Measurements from ENCODE around the gene TRPT1. TPM values are rescaled to one million over a fixed set of nuclear protein-coding genes. Genes with fewer than 3 reads are reported as not detected.

TRPT1 gene
- total and polyA plus RNA-seq, 2 experiments from 2014 or later = 36.9 to 52.2 TPM

- TF ChIP-seq, protein P1, sequence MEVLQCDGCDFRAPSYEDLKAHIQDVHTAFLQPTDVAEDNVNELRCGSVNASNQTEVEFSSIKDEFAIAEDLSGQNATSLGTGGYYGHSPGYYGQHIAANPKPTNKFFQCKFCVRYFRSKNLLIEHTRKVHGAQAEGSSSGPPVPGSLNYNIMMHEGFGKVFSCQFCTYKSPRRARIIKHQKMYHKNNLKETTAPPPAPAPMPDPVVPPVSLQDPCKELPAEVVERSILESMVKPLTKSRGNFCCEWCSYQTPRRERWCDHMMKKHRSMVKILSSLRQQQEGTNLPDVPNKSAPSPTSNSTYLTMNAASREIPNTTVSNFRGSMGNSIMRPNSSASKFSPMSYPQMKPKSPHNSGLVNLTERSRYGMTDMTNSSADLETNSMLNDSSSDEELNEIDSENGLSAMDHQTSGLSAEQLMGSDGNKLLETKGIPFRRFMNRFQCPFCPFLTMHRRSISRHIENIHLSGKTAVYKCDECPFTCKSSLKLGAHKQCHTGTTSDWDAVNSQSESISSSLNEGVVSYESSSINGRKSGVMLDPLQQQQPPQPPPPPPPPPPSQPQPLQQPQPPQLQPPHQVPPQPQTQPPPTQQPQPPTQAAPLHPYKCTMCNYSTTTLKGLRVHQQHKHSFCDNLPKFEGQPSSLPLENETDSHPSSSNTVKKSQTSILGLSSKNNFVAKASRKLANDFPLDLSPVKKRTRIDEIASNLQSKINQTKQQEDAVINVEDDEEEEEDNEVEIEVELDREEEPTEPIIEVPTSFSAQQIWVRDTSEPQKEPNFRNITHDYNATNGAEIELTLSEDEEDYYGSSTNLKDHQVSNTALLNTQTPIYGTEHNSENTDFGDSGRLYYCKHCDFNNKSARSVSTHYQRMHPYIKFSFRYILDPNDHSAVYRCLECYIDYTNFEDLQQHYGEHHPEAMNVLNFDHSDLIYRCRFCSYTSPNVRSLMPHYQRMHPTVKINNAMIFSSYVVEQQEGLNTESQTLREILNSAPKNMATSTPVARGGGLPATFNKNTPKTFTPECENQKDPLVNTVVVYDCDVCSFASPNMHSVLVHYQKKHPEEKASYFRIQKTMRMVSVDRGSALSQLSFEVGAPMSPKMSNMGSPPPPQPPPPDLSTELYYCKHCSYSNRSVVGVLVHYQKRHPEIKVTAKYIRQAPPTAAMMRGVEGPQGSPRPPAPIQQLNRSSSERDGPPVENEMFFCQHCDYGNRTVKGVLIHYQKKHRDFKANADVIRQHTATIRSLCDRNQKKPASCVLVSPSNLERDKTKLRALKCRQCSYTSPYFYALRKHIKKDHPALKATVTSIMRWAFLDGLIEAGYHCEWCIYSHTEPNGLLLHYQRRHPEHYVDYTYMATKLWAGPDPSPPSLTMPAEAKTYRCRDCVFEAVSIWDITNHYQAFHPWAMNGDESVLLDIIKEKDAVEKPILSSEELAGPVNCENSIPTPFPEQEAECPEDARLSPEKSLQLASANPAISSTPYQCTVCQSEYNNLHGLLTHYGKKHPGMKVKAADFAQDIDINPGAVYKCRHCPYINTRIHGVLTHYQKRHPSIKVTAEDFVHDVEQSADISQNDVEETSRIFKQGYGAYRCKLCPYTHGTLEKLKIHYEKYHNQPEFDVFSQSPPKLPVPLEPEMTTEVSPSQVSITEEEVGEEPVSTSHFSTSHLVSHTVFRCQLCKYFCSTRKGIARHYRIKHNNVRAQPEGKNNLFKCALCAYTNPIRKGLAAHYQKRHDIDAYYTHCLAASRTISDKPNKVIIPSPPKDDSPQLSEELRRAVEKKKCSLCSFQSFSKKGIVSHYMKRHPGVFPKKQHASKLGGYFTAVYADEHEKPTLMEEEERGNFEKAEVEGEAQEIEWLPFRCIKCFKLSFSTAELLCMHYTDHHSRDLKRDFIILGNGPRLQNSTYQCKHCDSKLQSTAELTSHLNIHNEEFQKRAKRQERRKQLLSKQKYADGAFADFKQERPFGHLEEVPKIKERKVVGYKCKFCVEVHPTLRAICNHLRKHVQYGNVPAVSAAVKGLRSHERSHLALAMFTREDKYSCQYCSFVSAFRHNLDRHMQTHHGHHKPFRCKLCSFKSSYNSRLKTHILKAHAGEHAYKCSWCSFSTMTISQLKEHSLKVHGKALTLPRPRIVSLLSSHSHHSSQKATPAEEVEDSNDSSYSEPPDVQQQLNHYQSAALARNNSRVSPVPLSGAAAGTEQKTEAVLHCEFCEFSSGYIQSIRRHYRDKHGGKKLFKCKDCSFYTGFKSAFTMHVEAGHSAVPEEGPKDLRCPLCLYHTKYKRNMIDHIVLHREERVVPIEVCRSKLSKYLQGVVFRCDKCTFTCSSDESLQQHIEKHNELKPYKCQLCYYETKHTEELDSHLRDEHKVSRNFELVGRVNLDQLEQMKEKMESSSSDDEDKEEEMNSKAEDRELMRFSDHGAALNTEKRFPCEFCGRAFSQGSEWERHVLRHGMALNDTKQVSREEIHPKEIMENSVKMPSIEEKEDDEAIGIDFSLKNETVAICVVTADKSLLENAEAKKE (CRISPR knock-in tag; IDR thresholded peaks at IDR 0.05) = no peak
- TF ChIP-seq EZH2phosphoT487 (IDR thresholded peaks at IDR 0.05; ENCODE audit: unreplicated experiment) (no peak), ETS1 (IDR thresholded peaks at IDR 0.05) (no peak), STAT1 (IDR thresholded peaks at IDR 0.05; ENCODE audit: unreplicated experiment) (no peak), ZNF114 (CRISPR knock-in tag; IDR thresholded peaks at IDR 0.05) (no peak), POLR2AphosphoS5 (IDR thresholded peaks at IDR 0.05; ENCODE audit: low read depth) (no peak), CREB1 (CRISPR knock-in tag; IDR thresholded peaks at IDR 0.05; ENCODE audit: low read depth) (no peak), REST (IDR thresholded peaks at IDR 0.05; ENCODE audit: unreplicated experiment) (no peak), ZNF331 (CRISPR knock-in tag; IDR thresholded peaks at IDR 0.05; ENCODE audit: low read depth) (no peak)
These were observed 7.2 kb downstream of the TRPT1 start (continued) for GRCh38 chr11:64218628-64219353.
